Measurements from ENCODE around the gene COX17.

GRCh38 chr3:119660474-119661440 lies 16.4 kb downstream of the COX17 start, which contains the start of gene POPDC2:
- no peak for TF ChIP-seq CTCF (optimal IDR thresholded peaks at IDR 0.05 in 1 of 3, IDR thresholded peaks at IDR 0.05 in 1 of 3, conservative IDR thresholded peaks at IDR 0.05 in 1 of 3; ENCODE audit: extremely low read depth in 1 of 3, insufficient read depth in 2 of 3, low read length in 3 of 3)
- no peak for TF ChIP-seq EZH2 (IDR thresholded peaks at IDR 0.05; ENCODE audit: low read length)

Measured in keratinocyte (primary cell).